Activated CD4-positive, alpha-beta T cell treated with anti-CD3 and anti-CD28 coated beads, Interleukin-2, amount 50 U/mL, for 4 hours (primary cell): ENCODE data around the gene SETD7.

Source experiments
- DNase-seq, 2 experiments: peaks; one replicate each; pipeline ENCODE4 v3.0.0-alpha.2; 2020

The SETD7 gene

GRCh38 chr4:139556071-139556723 is at the start of gene SETD7:
Gene SETD7 (minus strand): TSS chr4:139556219. CDS start chr4:139556137, 82 bp downstream.
- peak; percentile 46 for DNase-seq

- DNase-seq, result no peak
Measured at GRCh38 chr4:139605516-139605915, 49.5 kb upstream of the SETD7 start.

GRCh38 chr4:139603576-139604410 is 47.8 kb upstream of the SETD7 start:
- no peak for DNase-seq

- no peak for DNase-seq
Measured at GRCh38 chr4:139602776-139603360, 46.8 kb upstream of the SETD7 start.

GRCh38 chr4:139600662-139601061 is 44.6 kb upstream of the SETD7 start:
- no peak for DNase-seq

- no peak for DNase-seq
Measured at GRCh38 chr4:139599594-139600374, 43.8 kb upstream of the SETD7 start.

GRCh38 chr4:139599076-139599475 is 43.1 kb upstream of the SETD7 start:
- no peak for DNase-seq

GRCh38 chr4:139596684-139597279 is 40.8 kb upstream of the SETD7 start:
- no peak for DNase-seq

- DNase-seq, result no peak
Measured at GRCh38 chr4:139596034-139596683, 40.1 kb upstream of the SETD7 start.

GRCh38 chr4:139594591-139595185 is 38.7 kb upstream of the SETD7 start:
- DNase-seq, result no peak

- no peak for DNase-seq
Measured at GRCh38 chr4:139593091-139593564, 37.1 kb upstream of the SETD7 start.

- no peak for DNase-seq
Measured at GRCh38 chr4:139589336-139590018, 33.5 kb upstream of the SETD7 start.

GRCh38 chr4:139587446-139587845 is 31.4 kb upstream of the SETD7 start:
- no peak for DNase-seq

GRCh38 chr4:139585473-139585872 is 29.5 kb upstream of the SETD7 start:
- DNase-seq, result no peak

- DNase-seq, result no peak
Measured at GRCh38 chr4:139584784-139585183, 28.8 kb upstream of the SETD7 start.

- DNase-seq, result no peak
Measured at GRCh38 chr4:139584013-139584412, 28.0 kb upstream of the SETD7 start.

GRCh38 chr4:139582044-139582443 is 26.0 kb upstream of the SETD7 start:
- no peak for DNase-seq

- DNase-seq, result no peak
Measured at GRCh38 chr4:139581096-139581495, 25.1 kb upstream of the SETD7 start.

GRCh38 chr4:139576219-139576618 is 20.2 kb upstream of the SETD7 start:
- no peak for DNase-seq

- no peak for DNase-seq
Measured at GRCh38 chr4:139575072-139575471, 19.1 kb upstream of the SETD7 start.

GRCh38 chr4:139574641-139575040 is 18.6 kb upstream of the SETD7 start:
- DNase-seq, result no peak
